Stimulated activated CD4-positive, alpha-beta T cell treated with anti-CD3 and anti-CD28 coated beads, Interleukin-4, amount 100 ng/mL, for 48 hours (primary cell): Measurements from ENCODE around the gene ST8SIA5.

Experiments
- DNase-seq, 2 donors: peaks; one replicate each; pipeline ENCODE4 v3.0.0-alpha.2; 2020; ENCODE audit warnings: low read depth in 2 of 2

Gene ST8SIA5

GRCh38 chr18:46668694-46669093, 88.2 kb downstream of the ST8SIA5 start:
- DNase-seq = no peak

- DNase-seq = no peak
Observed at GRCh38 chr18:46668135-46668534, 88.7 kb downstream of the ST8SIA5 start.

GRCh38 chr18:46663539-46663938, 93.3 kb downstream of the ST8SIA5 start:
- no peak for DNase-seq

- no peak for DNase-seq
Observed at GRCh38 chr18:46660957-46661749, 95.7 kb downstream of the ST8SIA5 start.

- DNase-seq = no peak
Observed at GRCh38 chr18:46659484-46659883, 97.4 kb downstream of the ST8SIA5 start.

- no peak for DNase-seq
Observed at GRCh38 chr18:46657115-46657955, 99.5 kb downstream of the ST8SIA5 start, which contains the start of gene LOXHD1. TSS of gene LOXHD1 (minus strand) at chr18:46657220. CDS start at chr18:46657033, 187 bp downstream.

GRCh38 chr18:46656326-46657114, 100.3 kb downstream of the ST8SIA5 start:
- no peak for DNase-seq

- DNase-seq = no peak
Observed at GRCh38 chr18:46652372-46652771, 104.5 kb downstream of the ST8SIA5 start.

- DNase-seq = no peak
Observed at GRCh38 chr18:46650681-46651080, 106.2 kb downstream of the ST8SIA5 start.

GRCh38 chr18:46649071-46649862, 107.6 kb downstream of the ST8SIA5 start:
- DNase-seq = no peak

GRCh38 chr18:46646468-46646867, 110.4 kb downstream of the ST8SIA5 start:
- DNase-seq = no peak

GRCh38 chr18:46642561-46642960, 114.3 kb downstream of the ST8SIA5 start:
- DNase-seq = no peak

GRCh38 chr18:46641917-46642316, 114.9 kb downstream of the ST8SIA5 start:
- no peak for DNase-seq

- no peak for DNase-seq
Observed at GRCh38 chr18:46639386-46639785, 117.5 kb downstream of the ST8SIA5 start.

GRCh38 chr18:46636040-46636630, 120.7 kb downstream of the ST8SIA5 start:
- DNase-seq = no peak

- no peak for DNase-seq
Observed at GRCh38 chr18:46632401-46633071, 124.3 kb downstream of the ST8SIA5 start.

- DNase-seq = no peak
Observed at GRCh38 chr18:46630991-46631390, 125.9 kb downstream of the ST8SIA5 start.

GRCh38 chr18:46630160-46630559, 126.7 kb downstream of the ST8SIA5 start:
- DNase-seq = no peak

- DNase-seq = no peak
Observed at GRCh38 chr18:46629361-46629760, 127.5 kb downstream of the ST8SIA5 start.

GRCh38 chr18:46628206-46628605, 128.6 kb downstream of the ST8SIA5 start:
- DNase-seq = no peak
